Measurements from ENCODE around the gene MT1HL1. TPM values are rescaled to one million over a fixed set of nuclear protein-coding genes. Genes with fewer than 3 reads are reported as not detected.
A peak's percentile ranks its signal among the peaks of the same experiment; 100 is the strongest.

MT1HL1 gene
- total and polyA plus RNA-seq, 8 donors, result not detected

DNA sequence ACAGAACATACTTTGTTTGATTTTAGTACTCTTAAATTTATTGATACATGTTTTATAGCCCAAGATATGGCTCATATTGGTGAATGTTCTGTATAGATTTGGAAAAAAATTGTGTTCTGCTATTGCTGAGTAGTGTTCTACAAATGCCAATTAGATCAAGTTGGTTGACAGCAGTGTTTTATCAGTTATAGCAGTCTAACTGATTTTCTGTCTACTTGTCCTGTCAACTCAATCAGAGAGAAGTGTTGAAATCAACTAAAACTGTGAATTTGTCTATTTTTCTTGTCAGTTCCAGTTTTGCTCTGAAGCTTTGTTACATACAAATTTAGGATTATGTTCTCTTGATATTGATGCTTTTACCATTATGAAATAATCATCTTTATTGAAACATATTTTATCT, 14.7 kb upstream of the MT1HL1 start:
- Histone ChIP-seq H3K9me3 (no peaks in the 10 kb centered on the region), H3K27ac (no peak overlapping the region), H3K27me3 (no peaks in the 10 kb centered on the region), H3K4me3 (no peak overlapping the region), H3K36me3 (no peaks in the 10 kb centered on the region), H3K4me1 (no peaks in the 10 kb centered on the region)
- no peak for DNase-seq
- intact Hi-C loops (cut with DNase I; ENCODE audit: low total_unique reads), result no loop called here
- TF ChIP-seq POLR2A (IDR thresholded peaks at IDR 0.05) (no peak), EP300 (IDR thresholded peaks at IDR 0.05) (no peak), POLR2AphosphoS5 (IDR thresholded peaks at IDR 0.05) (no peak)
- TF ChIP-seq, protein P1, sequence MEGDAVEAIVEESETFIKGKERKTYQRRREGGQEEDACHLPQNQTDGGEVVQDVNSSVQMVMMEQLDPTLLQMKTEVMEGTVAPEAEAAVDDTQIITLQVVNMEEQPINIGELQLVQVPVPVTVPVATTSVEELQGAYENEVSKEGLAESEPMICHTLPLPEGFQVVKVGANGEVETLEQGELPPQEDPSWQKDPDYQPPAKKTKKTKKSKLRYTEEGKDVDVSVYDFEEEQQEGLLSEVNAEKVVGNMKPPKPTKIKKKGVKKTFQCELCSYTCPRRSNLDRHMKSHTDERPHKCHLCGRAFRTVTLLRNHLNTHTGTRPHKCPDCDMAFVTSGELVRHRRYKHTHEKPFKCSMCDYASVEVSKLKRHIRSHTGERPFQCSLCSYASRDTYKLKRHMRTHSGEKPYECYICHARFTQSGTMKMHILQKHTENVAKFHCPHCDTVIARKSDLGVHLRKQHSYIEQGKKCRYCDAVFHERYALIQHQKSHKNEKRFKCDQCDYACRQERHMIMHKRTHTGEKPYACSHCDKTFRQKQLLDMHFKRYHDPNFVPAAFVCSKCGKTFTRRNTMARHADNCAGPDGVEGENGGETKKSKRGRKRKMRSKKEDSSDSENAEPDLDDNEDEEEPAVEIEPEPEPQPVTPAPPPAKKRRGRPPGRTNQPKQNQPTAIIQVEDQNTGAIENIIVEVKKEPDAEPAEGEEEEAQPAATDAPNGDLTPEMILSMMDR (IDR thresholded peaks at IDR 0.05), result no peak

DNA sequence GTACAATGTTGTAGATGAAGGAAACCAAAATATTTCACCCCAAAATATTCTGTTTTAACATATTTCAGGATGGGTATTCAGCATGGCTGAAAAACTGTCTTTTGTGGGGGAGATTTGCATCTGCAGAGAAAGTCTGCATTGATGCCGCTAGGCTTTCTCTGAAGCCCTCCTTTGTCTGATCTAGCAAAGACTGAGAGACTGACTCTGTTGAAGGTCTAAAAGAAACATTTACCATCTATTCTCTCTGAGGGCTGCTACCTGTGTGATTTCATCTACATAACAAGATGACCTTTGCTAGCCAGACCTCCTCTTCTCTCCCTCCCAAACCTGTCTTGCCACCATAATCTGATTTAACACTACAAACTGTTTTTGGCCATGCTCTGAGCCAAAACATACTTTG, 12.4 kb upstream of the MT1HL1 start:
- 42 to 89% (median 67%) methylated on average over 1 of the region's 1 CpG for WGBS, 5 donors
- intact Hi-C loops (cut with DNase I; ENCODE audit: low total_unique reads), result no loop called here
- Histone ChIP-seq H3K4me3 (no peak overlapping the region), H3K27me3 (no peaks in the 10 kb centered on the region), H3K27ac (no peak overlapping the region), H3K4me1 (peaks cover 6 to 20% (median 13%) of the 10 kb centered on the region in 4 donors), H3K36me3 (no peaks in the 10 kb centered on the region), H3K9me3 (no peaks in the 10 kb centered on the region)
- TF ChIP-seq EP300 (IDR thresholded peaks at IDR 0.05) (no peak), POLR2A (IDR thresholded peaks at IDR 0.05) (no peak), POLR2AphosphoS5 (IDR thresholded peaks at IDR 0.05) (no peak)
- TF ChIP-seq, protein P1 (IDR thresholded peaks at IDR 0.05), result no peak
- no peak for DNase-seq

DNA sequence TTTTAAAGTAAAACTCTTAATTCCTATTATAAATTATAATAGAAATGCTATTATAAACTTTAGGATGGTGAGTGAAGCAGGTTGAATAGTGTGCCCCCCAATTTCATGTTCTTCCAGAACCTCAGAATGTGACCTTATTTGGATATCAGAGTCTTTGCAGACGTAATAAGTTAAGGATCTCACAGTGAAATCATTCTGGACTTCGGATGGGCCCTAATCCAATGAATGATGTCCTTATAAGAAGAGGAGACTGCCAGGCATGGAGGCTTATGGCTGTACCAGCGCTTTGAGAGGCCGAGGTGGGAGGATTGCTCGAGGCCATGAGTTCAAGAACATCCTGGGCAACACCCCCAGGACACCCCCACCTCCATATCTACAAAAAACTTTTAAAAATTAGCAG, 9.4 kb upstream of the MT1HL1 start:
- WGBS, 5 donors, result 70 to 83% (median 73%) methylated on average over 5 of the region's 5 CpGs
- H3K4me1 ChIP-seq, result peaks cover 6 to 22% (median 14%) of the 10 kb centered on the region in 4 donors
- H3K4me3 ChIP-seq, result no peak overlapping the region
- TF ChIP-seq POLR2AphosphoS5 (IDR thresholded peaks at IDR 0.05) (peak in 1 of 3 donors; percentile 4), POLR2A (IDR thresholded peaks at IDR 0.05) (no peak)
- TF ChIP-seq, protein P1 (IDR thresholded peaks at IDR 0.05), result no peak
- H3K27ac ChIP-seq, result peak overlapping the region in 4 of 5 donors; percentile 56 to 88 (median 70)
- no peaks in the 10 kb centered on the region for H3K9me3 ChIP-seq
- DNase-seq, result no peak
- H3K27me3 ChIP-seq, result no peaks in the 10 kb centered on the region
- intact Hi-C loops (cut with DNase I; ENCODE audit: low total_unique reads), result no loop called here
- no peaks in the 10 kb centered on the region for H3K36me3 ChIP-seq

DNA sequence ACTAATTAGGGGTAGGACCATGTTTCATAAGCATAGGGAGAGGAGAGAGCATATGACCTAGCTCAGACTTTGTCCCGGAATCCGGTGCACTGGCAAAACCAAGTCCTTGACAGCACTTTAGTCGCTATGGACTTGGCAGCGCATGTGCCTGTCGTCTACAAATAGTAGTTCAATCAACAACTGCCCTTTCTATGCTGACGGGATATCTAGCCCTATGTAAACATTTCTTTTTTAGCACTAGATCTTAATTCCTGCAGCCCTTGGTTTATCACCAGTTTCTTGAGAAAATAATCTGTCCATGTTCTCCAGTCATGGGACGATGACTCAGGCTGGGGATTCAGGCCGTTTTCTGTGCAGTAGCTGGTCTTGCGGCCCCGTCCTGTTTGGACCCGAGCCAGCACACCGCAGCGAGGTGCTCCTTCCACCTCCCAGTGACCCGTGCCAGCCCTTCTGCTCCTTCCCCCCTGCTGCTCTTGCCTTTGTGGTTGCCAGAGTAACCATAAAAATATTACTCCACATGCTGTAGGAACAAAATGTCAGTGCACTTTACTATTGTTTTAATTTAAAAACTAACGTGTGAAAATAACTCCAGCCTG, 8.6 kb upstream of the MT1HL1 start:
- H3K4me1 ChIP-seq, result peaks cover 6 to 22% (median 14%) of the 10 kb centered on the region in 4 donors
- intact Hi-C loops (cut with DNase I; ENCODE audit: low total_unique reads), result no loop called here
- 15 to 29% (median 22%) methylated on average over 15 of the region's 15 CpGs for WGBS, 5 donors
- peak; percentile 78 to 80 for DNase-seq
- H3K36me3 ChIP-seq, result no peaks in the 10 kb centered on the region
- H3K27ac ChIP-seq, result peak overlapping the region in 4 of 5 donors; percentile 56 to 88 (median 70)
- TF ChIP-seq EP300 (IDR thresholded peaks at IDR 0.05) (peak; percentile 38), POLR2A (IDR thresholded peaks at IDR 0.05) (no peak), POLR2AphosphoS5 (IDR thresholded peaks at IDR 0.05) (peak; percentile 23 to 73 (median 65))
- TF ChIP-seq, protein P1 (IDR thresholded peaks at IDR 0.05), result no peak
- H3K4me3 ChIP-seq, result peak overlapping the region in 2 of 4 donors; percentile 15 to 24
- no peaks in the 10 kb centered on the region for H3K27me3 ChIP-seq
- no peaks in the 10 kb centered on the region for H3K9me3 ChIP-seq
